GM21390 (cell line): ENCODE data around the gene IRAK4.
"Not testable (repeated sequence)": the region's sequence is repeated elsewhere in the genome, so short reads cannot be mapped to it uniquely, and the experiment has no call there.

Experiments
- ATAC-seq: cut with Tn5 transposase; IDR thresholded peaks from one replicate; pipeline ENCODE4 v1.9.1; 2021; ENCODE audit not compliant: unreplicated experiment

Gene IRAK4

GRCh38 chr12:43758728-43759563 lies at the start of gene IRAK4, which contains the start of gene PUS7L:
TSS of gene IRAK4 (plus strand) at chr12:43758951. CDS start at chr12:43768112, 9,161 bp downstream.
TSS of gene PUS7L (minus strand) at chr12:43758790. CDS start at chr12:43755245, 3,545 bp downstream.
- peak; percentile 95 for ATAC-seq

DNA sequence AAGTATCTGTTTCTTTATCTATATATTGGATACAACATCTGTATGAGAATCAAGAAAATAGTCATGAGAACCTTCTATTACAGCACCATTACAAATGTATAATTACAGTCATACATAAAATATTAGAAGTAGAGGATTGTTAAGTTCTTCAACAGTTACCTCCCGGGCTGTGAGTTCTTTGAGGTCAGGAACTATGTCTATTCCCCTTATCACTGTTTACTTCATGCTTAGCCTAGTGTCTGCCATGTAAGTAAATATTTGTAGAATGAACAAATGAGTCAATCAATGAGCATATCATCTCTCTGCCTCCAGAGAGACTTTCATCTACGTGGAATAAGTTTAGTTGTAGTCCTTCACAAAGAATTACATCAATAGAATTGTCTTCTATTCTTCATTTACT lies 47.4 kb upstream of the IRAK4 start:
- ATAC-seq: no peak

DNA sequence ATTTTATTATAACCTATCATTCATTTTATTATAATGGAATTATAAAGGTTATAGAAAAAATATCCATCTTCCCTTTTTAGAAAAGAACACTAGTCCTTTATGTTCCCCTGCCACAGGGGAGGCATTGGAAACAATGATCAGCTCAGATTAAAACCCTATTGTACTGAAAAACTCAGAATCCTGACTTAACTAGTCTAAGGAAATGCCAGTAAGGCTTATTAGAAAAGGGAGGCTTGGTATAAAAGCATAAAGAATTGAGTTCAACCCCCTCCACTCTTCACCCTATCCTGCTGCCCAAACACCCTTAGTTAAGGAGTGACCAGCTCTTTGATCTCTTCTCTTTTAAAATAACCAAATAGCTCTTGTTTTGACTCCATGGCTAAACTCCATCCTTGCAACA lies 36.1 kb upstream of the IRAK4 start:
- no peak for ATAC-seq

- ATAC-seq: no peak
Observed at GRCh38 chr12:43723134-43723533, 35.6 kb upstream of the IRAK4 start.

GRCh38 chr12:43728117-43728516 lies 30.6 kb upstream of the IRAK4 start:
- no peak for ATAC-seq

DNA sequence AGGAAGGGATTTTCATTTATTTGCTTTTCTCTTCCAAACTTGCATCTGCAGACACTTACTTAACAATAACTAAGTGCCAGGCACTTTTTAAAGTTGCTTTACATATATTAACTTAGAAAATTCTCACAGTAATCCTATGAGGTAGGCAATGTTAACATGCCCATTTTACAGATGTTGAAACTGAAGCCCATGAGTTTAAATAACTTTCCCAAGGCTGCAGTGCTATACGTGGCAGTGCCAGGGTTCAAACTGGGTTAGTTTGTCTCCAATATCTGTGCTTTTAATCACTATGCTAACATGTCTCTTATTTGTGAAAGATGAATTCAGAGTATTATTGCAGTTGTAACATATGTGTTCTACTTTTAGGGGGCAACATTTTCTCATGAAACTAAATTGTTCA lies 30.1 kb upstream of the IRAK4 start:
- ATAC-seq: no peak

DNA sequence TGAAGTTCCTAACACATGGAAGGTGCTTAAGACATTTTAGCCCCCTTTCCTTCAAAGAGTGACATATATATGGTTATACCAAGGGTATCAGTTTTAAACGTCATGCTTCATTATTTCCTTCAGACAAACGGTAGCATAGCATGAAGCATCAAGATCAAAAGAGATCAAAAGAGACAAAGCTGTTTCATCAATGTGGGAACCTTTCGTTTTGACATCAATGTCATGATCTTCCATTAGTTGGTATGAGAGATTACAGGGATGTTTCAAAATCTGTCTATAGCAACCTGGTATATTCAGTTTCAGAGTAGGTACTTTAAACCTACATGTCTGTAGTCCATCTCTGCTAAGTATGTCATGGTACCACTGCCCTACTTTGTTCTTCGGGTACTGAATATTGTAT lies 28.5 kb upstream of the IRAK4 start:
- no peak for ATAC-seq

DNA sequence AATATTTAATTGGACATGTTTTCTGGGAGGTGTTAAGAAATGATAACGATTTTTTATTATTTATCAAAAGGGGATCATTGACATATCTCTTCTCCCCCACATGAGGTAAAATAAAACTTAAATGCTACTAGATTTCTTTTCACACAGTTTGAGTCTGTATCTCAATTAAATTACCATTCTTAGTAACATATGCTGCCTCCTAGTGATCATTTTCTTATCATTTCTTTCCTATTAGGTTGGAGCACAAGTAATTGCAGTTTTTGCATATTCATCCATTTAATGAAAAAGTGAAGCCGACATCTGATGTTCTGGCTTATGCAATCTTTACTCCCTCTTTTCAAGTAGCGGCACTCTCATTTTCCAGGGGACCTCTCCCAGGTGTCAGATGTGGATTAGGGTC lies 25.1 kb upstream of the IRAK4 start:
- no peak for ATAC-seq

DNA sequence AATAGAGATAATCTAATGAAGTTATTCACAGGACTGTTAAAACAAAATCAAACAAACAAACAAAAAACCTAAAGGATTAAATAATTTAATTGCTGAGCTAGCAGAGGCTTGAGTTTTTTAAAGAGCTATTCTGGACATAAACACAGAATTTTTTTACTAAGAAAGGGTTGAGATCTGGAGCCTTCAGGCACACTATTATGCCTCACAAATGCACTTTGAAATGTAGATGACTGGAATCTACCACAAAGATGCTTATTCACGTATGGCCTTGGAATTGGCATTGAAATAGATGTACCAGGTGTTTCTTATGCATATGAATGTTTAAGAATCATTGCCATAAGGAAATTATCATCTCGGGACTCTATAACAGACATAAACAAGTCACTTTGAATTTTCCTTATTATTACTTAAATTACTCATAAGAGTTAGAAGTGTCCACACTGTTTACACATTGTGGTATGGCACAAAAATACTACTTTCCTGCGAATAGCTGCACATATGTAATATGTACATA lies 21.8 kb upstream of the IRAK4 start:
- ATAC-seq: no peak

GRCh38 chr12:43737646-43738045 lies 21.1 kb upstream of the IRAK4 start:
- ATAC-seq: no peak

DNA sequence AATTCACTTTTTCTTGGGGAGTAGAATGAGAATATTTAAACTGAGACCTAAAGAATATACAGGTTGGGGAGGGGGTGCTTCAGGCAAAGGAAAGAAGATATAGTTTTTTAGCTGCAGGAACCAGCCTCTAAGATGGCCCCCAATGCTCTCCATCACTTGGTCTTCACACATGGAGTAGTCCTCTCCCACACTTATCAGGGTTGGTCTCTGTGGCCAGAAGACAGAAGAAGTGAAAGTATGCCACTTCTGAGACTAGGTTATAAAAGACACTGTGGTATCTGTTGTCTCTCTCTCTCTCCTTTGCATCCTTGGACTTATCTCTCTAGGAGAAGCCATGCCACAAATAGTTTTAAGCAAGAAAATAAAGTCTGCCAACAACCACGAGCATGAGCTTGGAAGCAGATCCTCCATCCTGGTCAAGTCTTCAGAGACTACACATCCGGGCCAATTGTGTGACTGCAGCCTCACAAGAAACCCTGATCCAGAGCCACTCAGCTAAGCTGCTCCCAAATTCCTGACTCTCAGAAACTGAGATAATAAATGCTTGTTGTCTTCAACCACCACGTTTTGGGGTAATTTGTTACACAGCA lies 18.1 kb upstream of the IRAK4 start:
- ATAC-seq: peak; percentile 79

DNA sequence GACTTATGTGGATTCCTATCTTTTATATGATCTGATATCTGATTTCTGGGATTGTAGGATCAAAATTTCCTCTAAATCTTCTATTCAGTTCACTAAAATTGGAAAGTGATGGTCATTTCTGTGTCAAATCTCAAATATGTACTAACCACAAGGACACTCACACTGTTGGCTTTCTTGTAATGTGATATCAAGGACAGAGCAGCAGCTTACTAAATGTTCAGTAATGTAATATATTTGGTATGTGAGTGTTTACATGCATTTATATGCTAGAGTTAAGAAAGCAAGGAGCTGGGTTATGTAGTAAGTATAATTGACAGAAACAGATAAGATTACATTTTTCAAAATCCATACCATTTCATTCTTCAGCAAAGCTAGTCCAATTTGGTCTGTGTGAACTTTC lies 16.6 kb upstream of the IRAK4 start:
- no peak for ATAC-seq

DNA sequence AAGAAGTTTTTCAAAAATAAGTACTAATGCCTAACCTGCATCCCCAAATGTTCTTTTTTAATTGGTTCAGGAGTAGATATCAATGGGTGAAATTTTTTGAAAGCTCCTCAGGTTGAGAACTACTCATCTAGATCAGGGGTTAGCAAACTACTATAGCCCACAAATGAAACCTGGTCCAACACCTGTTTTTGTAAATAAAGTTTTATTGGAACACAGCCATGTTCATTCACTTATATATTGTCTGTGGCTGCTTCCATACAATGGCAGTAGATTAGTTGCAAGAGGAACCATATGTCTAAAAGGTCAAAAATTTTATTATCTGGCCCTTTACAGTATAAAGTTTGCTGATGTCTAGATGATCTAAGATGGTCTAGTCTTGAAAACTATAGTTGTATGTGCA lies 13.9 kb upstream of the IRAK4 start:
- ATAC-seq: no peak

GRCh38 chr12:43749016-43749415 lies 9.7 kb upstream of the IRAK4 start:
- no peak for ATAC-seq

- no peak for ATAC-seq
Observed at GRCh38 chr12:43750814-43751213, 7.9 kb upstream of the IRAK4 start.

DNA sequence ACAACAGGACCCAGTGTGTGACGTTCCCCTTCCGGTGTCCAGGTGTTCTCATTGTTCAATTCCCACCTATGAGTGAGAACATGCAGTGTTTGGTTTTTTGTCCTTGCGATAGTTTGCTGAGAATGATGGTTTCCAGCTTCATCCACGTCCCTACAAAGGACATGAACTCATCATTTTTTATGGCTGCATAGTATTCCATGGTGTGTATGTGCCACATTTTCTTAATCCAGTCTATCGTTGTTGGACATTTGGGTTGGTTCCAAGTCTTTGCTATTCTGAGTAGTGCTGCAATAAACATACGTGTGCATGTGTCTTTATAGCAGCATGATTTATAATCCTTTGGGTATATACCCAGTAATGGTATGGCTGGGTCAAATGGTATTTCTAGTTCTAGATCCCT lies 7.4 kb upstream of the IRAK4 start:
- ATAC-seq: not testable (repeated sequence)

- ATAC-seq: no peak
Observed at GRCh38 chr12:43754015-43754414, 4.7 kb upstream of the IRAK4 start.

- peak; percentile 2 for ATAC-seq
Observed at GRCh38 chr12:43758247-43758727, 464 bp upstream of the IRAK4 start.

DNA sequence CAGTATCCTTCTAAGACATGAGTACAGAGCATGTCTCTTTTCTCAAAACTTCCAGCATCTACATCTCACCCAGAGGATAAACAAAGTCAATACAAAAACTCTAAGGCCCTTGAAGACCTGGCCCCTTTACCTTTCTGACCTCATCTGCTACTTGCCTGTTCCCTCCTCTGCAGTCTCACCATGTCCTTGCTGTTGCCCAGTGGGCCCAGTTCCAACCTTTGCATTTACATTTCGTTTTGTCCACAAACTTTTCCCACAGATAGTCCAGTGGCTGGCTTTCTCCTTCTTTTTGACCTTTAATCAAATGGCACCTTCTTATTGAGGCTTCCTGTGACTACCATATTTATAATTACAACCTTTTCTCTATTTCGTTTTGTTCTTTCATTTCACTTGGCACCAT lies 1.6 kb downstream of the IRAK4 start:
- ATAC-seq: no peak

DNA sequence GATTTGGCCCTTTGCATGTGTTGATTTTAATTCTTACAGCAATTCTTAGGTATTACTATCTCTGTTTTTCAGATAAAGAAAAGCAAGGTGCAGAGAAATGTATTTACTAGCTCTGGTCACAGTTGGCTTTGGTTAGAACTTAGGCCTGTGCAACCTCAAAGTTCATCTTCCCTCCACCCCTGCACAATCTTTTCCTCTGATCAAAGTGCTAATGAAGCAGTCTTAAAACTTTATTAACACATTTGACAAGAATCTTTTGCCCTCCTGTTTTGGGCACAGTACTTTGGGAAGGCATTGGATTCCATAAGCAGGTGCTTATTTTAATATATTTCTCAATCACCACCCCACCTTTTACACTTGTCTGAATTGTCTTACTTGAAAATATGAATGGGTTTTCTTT lies 2.7 kb downstream of the IRAK4 start:
- ATAC-seq: no peak

GRCh38 chr12:43762596-43762995 lies 3.8 kb downstream of the IRAK4 start:
- ATAC-seq: no peak

DNA sequence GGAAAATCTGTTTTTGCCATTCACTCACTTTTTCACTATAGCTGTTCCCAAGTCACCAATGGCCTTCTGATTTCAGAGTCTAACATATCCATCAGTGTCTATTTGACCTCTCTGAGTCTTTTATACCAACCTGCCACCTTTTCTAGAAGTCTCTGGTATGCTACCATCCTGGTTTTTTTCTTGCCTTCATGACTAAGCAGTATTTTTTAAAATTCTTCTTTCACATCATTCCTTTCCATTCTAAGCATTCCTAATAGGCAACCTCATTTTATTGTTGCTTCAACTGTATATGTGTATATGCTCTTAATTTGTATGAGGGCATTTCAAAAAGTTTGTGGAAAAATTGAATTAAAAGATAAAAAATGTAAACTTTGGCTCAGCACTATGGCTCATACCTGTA lies 5.0 kb downstream of the IRAK4 start:
- no peak for ATAC-seq
